ENCODE results near the gene SEPTIN7. TPM values are rescaled to one million over a fixed set of nuclear protein-coding genes. Genes with fewer than 3 reads are reported as not detected.

SEPTIN7 gene
- total and polyA plus RNA-seq, 2 of the 4 experiments (the other 2 are of a cell fraction), result 150 to 239 TPM

GRCh38 chr7:35787925-35788324 is 12.9 kb upstream of the SEPTIN7 start:
- Histone ChIP-seq H2AK5ac (ENCODE audit: low read depth, low read length) (no peak overlapping the region), H3K23ac (ENCODE audit: low read depth, low read length) (no peak overlapping the region), H2AK9ac (replicated peaks; ENCODE audit: low read depth, low read length, poor library complexity) (no peak overlapping the region), H3K56ac (ENCODE audit: extremely low read depth, insufficient read depth, low read length) (no peak overlapping the region), H3K4me2 (ENCODE audit: low read depth, low read length) (no peak overlapping the region), H3K4ac (ENCODE audit: low read depth, low read length) (no peak overlapping the region), H4K91ac (ENCODE audit: insufficient read depth, low read depth, low read length) (no peak overlapping the region), H2BK5ac (ENCODE audit: low read depth, low read length, poor library complexity, severe bottlenecking) (no peak overlapping the region), H3K4me3 (ENCODE audit: insufficient read depth, low read depth, low read length) (no peak overlapping the region), H3K9me3 (ENCODE audit: control insufficient read depth, insufficient read depth, low read length) (no peaks in the 10 kb centered on the region), H3K4me1 (ENCODE audit: control insufficient read depth, insufficient read depth, low read length) (no peaks in the 10 kb centered on the region; the same call in 1 of the 2 replicates), H4K8ac (ENCODE audit: low read depth in 2 of 2, low read length in 2 of 2) (no peak overlapping the region), H3K9me1 (ENCODE audit: insufficient read depth, low read length) (no peaks in the 10 kb centered on the region), H4K20me1 (ENCODE audit: insufficient read depth, low read length) (no peaks in the 10 kb centered on the region), H3K18ac (ENCODE audit: low read depth, low read length) (no peak overlapping the region), H3K27me3 (ENCODE audit: control insufficient read depth, insufficient read depth, low read length) (no peaks in the 10 kb centered on the region), H2BK15ac (ENCODE audit: low read depth, low read length) (no peak overlapping the region), H3K79me1 (ENCODE audit: low read depth in 1 of 2, low read length in 2 of 2) (no peaks in the 10 kb centered on the region), H2BK120ac (ENCODE audit: low read depth, low read length) (no peak overlapping the region), H3K27ac (ENCODE audit: insufficient read depth, low read length) (no peak overlapping the region), H2BK20ac (ENCODE audit: low read depth, low read length) (no peak overlapping the region), H3K9ac (ENCODE audit: low read depth, low read length) (no peak overlapping the region), H4K5ac (ENCODE audit: low read depth, low read length) (no peak overlapping the region), H3K14ac (replicated peaks; ENCODE audit: low read depth, low read length) (no peak overlapping the region), H3K36me3 (ENCODE audit: control insufficient read depth, insufficient read depth, low read length) (no peaks in the 10 kb centered on the region), H2AFZ (replicated peaks; ENCODE audit: low read length, poor library complexity) (no peak overlapping the region)
- POLR2A ChIA-PET (ENCODE audit: unreplicated experiment), result no interaction called here
- TF ChIP-seq RCOR1 (IDR thresholded peaks at IDR 0.05; ENCODE audit: insufficient replicate concordance, low read length), result no peak
- no peak for TF ChIP-seq RFX5 (IDR thresholded peaks at IDR 0.05; ENCODE audit: low read depth, low read length)
- TF ChIP-seq CEBPB (IDR thresholded peaks at IDR 0.05; ENCODE audit: low read depth, low read length), result no peak
- TF ChIP-seq MAFK (IDR thresholded peaks at IDR 0.05; ENCODE audit: low read depth, low read length), result no peak
- no peak for TF ChIP-seq USF2 (IDR thresholded peaks at IDR 0.05; ENCODE audit: low read depth, low read length)
- no peak for TF ChIP-seq NFE2L2 (IDR thresholded peaks at IDR 0.05; ENCODE audit: low read depth, low read length)
- TF ChIP-seq MAZ (IDR thresholded peaks at IDR 0.05; ENCODE audit: borderline replicate concordance, low read depth, low read length), result no peak
- TF ChIP-seq BHLHE40 (IDR thresholded peaks at IDR 0.05; ENCODE audit: low read depth, low read length), result no peak
- no peak for TF ChIP-seq CTCF (conservative IDR thresholded peaks at IDR 0.05; ENCODE audit: low read depth, low read length)
- ATAC-seq (ENCODE audit: low read depth), result no peak
- in situ Hi-C loops (cut with MboI; ENCODE audit: low sequenced_read_pairs), result no loop called here
- CTCF ChIA-PET, result no interaction called here
- dilution Hi-C loops (cut with HindIII; ENCODE audit: low sequenced_read_pairs, unreplicated experiment), result no loop called here
- WGBS, 2 experiments (ENCODE audit: extremely low coverage in 2 of 2, insufficient read length in 1 of 2), result no CpG with 5 or more reads among the region's 2 CpGs
- no peak for DNase-seq
- no TSS peak for BruUV-seq (replicated peaks)
- intact Hi-C loops (cut with micrococcal nuclease), result no loop called here
